SK-N-SH (cell line): ENCODE measurements around the gene SLC16A12. TPM values are rescaled to one million over a fixed set of nuclear protein-coding genes. Genes with fewer than 3 reads are reported as not detected.
A peak's percentile ranks its signal among the peaks of the same experiment; 100 is the strongest.

ENCODE experiments used
- CTCF ChIA-PET: fragments of 300-600, 350-600 bp; formaldehyde crosslinking; extraction: SDS; loops from one replicate; lab custom pipeline; 2021; lab: Yijun Ruan, JAX
- POLR2A ChIA-PET: fragments of 350-600 bp; sonication (Branson Sonifier 250); formaldehyde crosslinking; extraction: SDS; loops from one replicate; lab custom pipeline; 2020; ENCODE audit warnings: antibody characterized with exemption, inconsistent platforms; lab: Yijun Ruan, JAX
- DNase-seq: peaks from one replicate; pipeline ENCODE4 v3.0.0; 2012
- H2AFZ ChIP-seq: fragments of 200-600 bp; sonication (generic); 2 replicates; pipeline ENCODE4 v1.8.1; 2016; ENCODE audit warnings: antibody characterized with exemption, mild to moderate bottlenecking, low read depth
- H3F3A ChIP-seq: fragments of 200-600 bp; sonication (generic); replicated peaks from 2 replicates; pipeline ENCODE3; 2016; ENCODE audit warnings: antibody characterized with exemption, mild to moderate bottlenecking; ENCODE audit not compliant: insufficient read depth
- H3K27ac ChIP-seq, 2 experiments: fragments of 200-500 bp in 1 of 2; fragments of 200-600 bp in 1 of 2; sonication (Bioruptor generic) in 1 of 2; sonication (generic), shearing (Covaris generic) in 1 of 2; 2 replicates each; pipeline versions ENCODE4 v1.5.1 to v1.6.1; 2014 to 2016; ENCODE audit warnings: low read depth in 2 of 2, inconsistent platforms in 1 of 2, low read length in 1 of 2, mild to moderate bottlenecking in 1 of 2, mixed read lengths in 1 of 2
- H3K27me3 ChIP-seq: fragments of 200-600 bp; sonication (generic), shearing (Covaris generic); 2 replicates; pipeline ENCODE4 v1.6.1; 2016; ENCODE audit warnings: mixed run types; ENCODE audit not compliant: insufficient read depth
- H3K36me3 ChIP-seq, 2 experiments: fragments of 200-500 bp in 1 of 2; fragments of 200-600 bp in 1 of 2; sonication (Bioruptor generic) in 1 of 2; sonication (generic) in 1 of 2; replicated peaks in 1 of 2; 2 replicates each; pipeline versions ENCODE3 to v1.5.1; 2014 to 2016; ENCODE audit warnings: low read length in 1 of 2, mild to moderate bottlenecking in 1 of 2; ENCODE audit not compliant: insufficient read depth in 2 of 2, control insufficient read depth in 1 of 2
- H3K4me1 ChIP-seq, 2 experiments: fragments of 200-500 bp in 1 of 2; fragments of 200-600 bp in 1 of 2; sonication (Bioruptor generic) in 1 of 2; sonication (generic), shearing (Covaris generic) in 1 of 2; 2 replicates each; pipeline versions ENCODE4 v1.5.1 to v1.6.1; 2014 to 2016; ENCODE audit warnings: low read depth in 1 of 2, low read length in 1 of 2, mixed run types in 1 of 2; ENCODE audit not compliant: insufficient read depth in 2 of 2, control insufficient read depth in 1 of 2
- H3K4me2 ChIP-seq: fragments of 200-600 bp; sonication (generic), shearing (Covaris generic); 2 replicates; pipeline ENCODE4 v1.6.1; 2017; ENCODE audit warnings: mixed run types
- H3K4me3 ChIP-seq, 2 experiments: fragments of 200-500 bp in 1 of 2; fragments of 200-600 bp in 1 of 2; sonication (Bioruptor generic) in 1 of 2; sonication (generic), shearing (Covaris generic) in 1 of 2; 2 replicates each; pipeline versions ENCODE4 v1.5.1 to v1.8.1; 2014 to 2016; ENCODE audit warnings: low read depth in 2 of 2, inconsistent platforms in 1 of 2, low read length in 1 of 2, mild to moderate bottlenecking in 1 of 2, mixed read lengths in 1 of 2, moderate library complexity in 1 of 2
- H3K79me2 ChIP-seq: fragments of 200-600 bp; sonication (generic); 2 replicates; pipeline ENCODE4 v1.8.1; 2017; ENCODE audit warnings: mild to moderate bottlenecking; ENCODE audit not compliant: insufficient read depth
- H3K9ac ChIP-seq: fragments of 200-600 bp; sonication (generic); 2 replicates; pipeline ENCODE4 v1.6.1; 2017; ENCODE audit warnings: mixed run types
- H3K9me2 ChIP-seq: fragments of 200-600 bp; sonication (generic); 2 replicates; pipeline ENCODE4 v1.6.1; 2017; ENCODE audit warnings: mixed run types
- H3K9me3 ChIP-seq: fragments of 200-600 bp; sonication (generic); 2 replicates; pipeline ENCODE4 v1.6.1; 2017; ENCODE audit warnings: mixed run types, mild to moderate bottlenecking, moderate library complexity
- H4K20me1 ChIP-seq: fragments of 200-600 bp; sonication (generic); 2 replicates; pipeline ENCODE4 v1.6.1; 2017; ENCODE audit warnings: mild to moderate bottlenecking, mixed run types; ENCODE audit not compliant: insufficient read depth
- CHD2 ChIP-seq: fragments of 150-350 bp; IDR thresholded peaks from 2 replicates; pipeline ENCODE4 v1.6.1; 2018; ENCODE audit warnings: low read length; ENCODE audit not compliant: partially characterized antibody
- ELF1 ChIP-seq: IDR thresholded peaks from 2 replicates; pipeline ENCODE4 v1.4.0; 2012
- EP300 ChIP-seq, 2 experiments: IDR thresholded peaks; 2 replicates each; pipeline versions ENCODE4 v1.4.0 to v1.6.1; 2012; ENCODE audit warnings: borderline replicate concordance in 1 of 2, low read depth in 1 of 2, low read length in 1 of 2
- EZH2phosphoT487 ChIP-seq: fragments of 200-600 bp; sonication (generic); IDR thresholded peaks from 2 replicates; pipeline ENCODE4 v1.6.1; 2017; ENCODE audit warnings: low read depth, mixed run types, mild to moderate bottlenecking, antibody characterized with exemption, moderate library complexity, borderline replicate concordance
- FOSL2 ChIP-seq: IDR thresholded peaks from 2 replicates; pipeline ENCODE4 v1.4.0; 2012; ENCODE audit warnings: low read depth, mild to moderate bottlenecking, moderate library complexity, borderline replicate concordance
- FOXJ3 ChIP-seq: sonication (generic); formaldehyde crosslinking; IDR thresholded peaks from 2 replicates; pipeline ENCODE4 v1.5.1; 2020; ENCODE audit warnings: mild to moderate bottlenecking, missing genetic modification reagents
- GABPA ChIP-seq: IDR thresholded peaks from 2 replicates; pipeline ENCODE4 v1.4.0; 2012; ENCODE audit warnings: low read depth, mild to moderate bottlenecking
- GATA2 ChIP-seq: sonication (generic); formaldehyde crosslinking; IDR thresholded peaks from 2 replicates; pipeline ENCODE4 v1.5.0; 2020; ENCODE audit warnings: mild to moderate bottlenecking, missing genetic modification reagents
- IRF3 ChIP-seq: fragments of 150-350 bp; IDR thresholded peaks from 2 replicates; pipeline ENCODE4 v1.6.1; 2016; ENCODE audit warnings: mild to moderate bottlenecking, low read depth, low read length
- JUND ChIP-seq: IDR thresholded peaks from 2 replicates; pipeline ENCODE4 v1.4.0; 2012
- MAX ChIP-seq: IDR thresholded peaks from 2 replicates; pipeline ENCODE4 v1.4.0; 2012; ENCODE audit warnings: low read depth
- NFIC ChIP-seq: IDR thresholded peaks from 2 replicates; pipeline ENCODE4 v1.4.0; 2012; ENCODE audit warnings: borderline replicate concordance
- NRF1 ChIP-seq: IDR thresholded peaks from 2 replicates; pipeline ENCODE4 v1.6.1; 2012; ENCODE audit warnings: low read depth, mild to moderate bottlenecking, low read length
- PBX3 ChIP-seq: IDR thresholded peaks from 2 replicates; pipeline ENCODE4; 2012
- RCOR1 ChIP-seq: fragments of 150-350 bp; IDR thresholded peaks from 2 replicates; pipeline ENCODE4 v1.6.1; 2017; ENCODE audit warnings: antibody characterized with exemption, low read length
- RXRA ChIP-seq: IDR thresholded peaks from 2 replicates; pipeline ENCODE4 v1.4.0; 2012; ENCODE audit warnings: low read depth, mild to moderate bottlenecking, borderline replicate concordance
- SIN3A ChIP-seq: IDR thresholded peaks from 2 replicates; pipeline ENCODE4 v1.6.1; 2012; ENCODE audit warnings: low read depth, mild to moderate bottlenecking, low read length, moderate library complexity, borderline replicate concordance
- SMC3 ChIP-seq: IDR thresholded peaks from 2 replicates; pipeline ENCODE4 v1.6.1; 2012; ENCODE audit warnings: low read depth, low read length, improper control_type of control experiment
- TAF1 ChIP-seq: IDR thresholded peaks from 2 replicates; pipeline ENCODE4 v1.6.1; 2012; ENCODE audit warnings: low read depth, mild to moderate bottlenecking, low read length, moderate library complexity, borderline replicate concordance
- TCF12 ChIP-seq: IDR thresholded peaks from 2 replicates; pipeline ENCODE4 v1.4.0; 2012
- WGBS: methylation state at CpG from one replicate; pipeline ENCODE4 v1.1.6; 2017; ENCODE audit warnings: low lambda C conversion rate; 5-methylcytosine and 5-hydroxymethylcytosine counted together
- polyA plus RNA-seq, 3 experiments: library from polyadenylated mRNA; depleted of rRNA; stranded (reverse); fragments of >200 nt; gene quantifications; 2 replicates each; pipeline ENCODE4 v1.2.3, GENCODE V29; 2012

SLC16A12 gene
- polyA plus RNA-seq, 1 of the 3 experiments (the other 2 are of a cell fraction) = 0.13 TPM

GRCh38 chr10:89392974-89393373 lies 142.4 kb downstream of the SLC16A12 start:
- no peaks in the 10 kb centered on the region for H3K9me3 ChIP-seq
- no peaks in the 10 kb centered on the region for H3K27me3 ChIP-seq
- no peak for DNase-seq
- CTCF ChIA-PET = interaction anchor here (1.1 to 1.9 kb wide), 2 partner anchors 24 to 134 kb away, joined by 3 to 5 read pairs; no protein-coding TSS in a partner anchor
- 0 out of 2 replicates have a peak, but pooled peaks cover 3% of the 10 kb centered on the region for H3K9me2 ChIP-seq
- peaks cover 23% of the 10 kb centered on the region for H3F3A ChIP-seq
- H2AFZ ChIP-seq = peak overlapping the region; percentile 94
- H3K79me2 ChIP-seq = no peaks in the 10 kb centered on the region
- H3K4me2 ChIP-seq = peak overlapping the region; percentile 78
- TF ChIP-seq CHD2 (no peak), RCOR1 (no peak), TCF12 (peak; percentile 82), SIN3A (no peak), JUND (no peak), PBX3 (peak; percentile 79)
- TF ChIP-seq, all 33 proteins: peak for 2
- H3K36me3 ChIP-seq = no peaks in the 10 kb centered on the region
- H3K4me3 ChIP-seq = peak overlapping the region; percentile 64 to 65
- H3K27ac ChIP-seq = peak overlapping the region; percentile 78 to 91
- no peaks in the 10 kb centered on the region for H4K20me1 ChIP-seq
- WGBS = 72% methylated on average over 2 of the region's 2 CpGs
- H3K4me1 ChIP-seq = peaks cover 2 to 13% of the 10 kb centered on the region in 2 experiments; a peak in 2 of 4 replicates
- peak overlapping the region; percentile 62; the same call in 1 of the 2 replicates for H3K9ac ChIP-seq
- POLR2A ChIA-PET = no interaction called here

DNA sequence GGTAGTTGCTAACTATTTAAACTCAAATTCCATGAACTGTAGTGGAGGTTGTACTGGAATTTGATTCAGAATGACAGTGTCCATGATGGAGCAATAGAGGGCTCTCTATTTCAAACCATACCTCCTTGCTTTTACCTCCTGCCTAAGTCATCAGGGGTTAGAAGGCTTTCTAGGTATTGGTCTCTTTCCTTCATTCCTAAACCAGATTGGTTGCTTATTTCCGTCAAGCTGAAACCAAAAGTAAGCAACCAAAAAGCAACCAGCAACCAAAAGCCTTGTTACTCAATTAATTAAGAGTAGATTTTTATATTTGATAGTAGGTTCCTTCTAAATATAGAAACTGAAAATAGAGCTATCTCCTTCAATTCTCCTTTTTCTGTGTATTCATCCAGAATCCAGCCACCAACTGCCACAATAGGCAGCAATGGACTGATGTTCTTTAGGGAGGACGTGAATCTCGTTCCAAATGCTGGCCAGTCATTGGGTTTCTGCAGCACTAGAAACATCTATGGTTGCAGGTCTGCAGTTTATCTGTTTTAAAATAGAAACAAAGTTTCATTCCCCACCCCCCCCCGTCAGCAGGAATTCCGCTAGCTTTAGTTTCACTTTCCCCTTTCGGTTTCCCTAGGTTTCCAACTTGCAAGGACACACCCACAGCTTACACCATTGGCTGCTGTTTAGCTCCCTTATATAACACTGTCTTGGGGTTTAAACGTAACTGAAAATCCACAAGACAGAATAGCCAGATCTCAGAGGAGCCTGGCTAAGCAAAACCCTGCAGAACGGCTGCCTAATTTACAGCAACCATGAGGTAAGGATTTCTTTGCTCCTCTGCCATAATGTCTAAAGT lies 143.3 kb downstream of the SLC16A12 start, which contains the start of gene IFIT1:
Gene IFIT1 (plus strand): TSS at position 717 of the 850 bp plus-strand sequence. CDS start 90 bp downstream, at position 807.
- whole genome bisulfite sequencing = 9% methylated on average over 8 of the region's 8 CpGs
- H3K9me2 ChIP-seq = 0 out of 2 replicates have a peak, but pooled peaks cover 3% of the 10 kb centered on the region
- H4K20me1 ChIP-seq = no peaks in the 10 kb centered on the region
- peaks cover 2 to 13% of the 10 kb centered on the region in 2 experiments; a peak in 2 of 4 replicates for H3K4me1 ChIP-seq
- H3F3A ChIP-seq = peaks cover 23% of the 10 kb centered on the region
- H3K36me3 ChIP-seq = no peaks in the 10 kb centered on the region
- peak within 1 kb of the TSS; percentile 64 to 65 for H3K4me3 ChIP-seq
- CTCF ChIA-PET = interaction anchor here (1.1 to 1.9 kb wide), 2 partner anchors 23 to 133 kb away, joined by 3 to 5 read pairs; no protein-coding TSS in a partner anchor
- DNase-seq = peak; percentile 55
- no peaks in the 10 kb centered on the region for H3K9me3 ChIP-seq
- H3K27me3 ChIP-seq = no peaks in the 10 kb centered on the region
- peak within 1 kb of the TSS; percentile 62; the same call in 1 of the 2 replicates for H3K9ac ChIP-seq
- H3K4me2 ChIP-seq = peak within 1 kb of the TSS; percentile 78
- H3K27ac ChIP-seq = peak within 1 kb of the TSS; percentile 78 to 91
- H2AFZ ChIP-seq = peak within 1 kb of the TSS; percentile 94
- POLR2A ChIA-PET = no interaction called here
- H3K79me2 ChIP-seq = no peaks in the 10 kb centered on the region
- TF ChIP-seq GATA2 (CRISPR knock-in tag) = no peak
- TF ChIP-seq FOSL2 = no peak
- no peak for TF ChIP-seq PBX3
- no peak for TF ChIP-seq RXRA
- TF ChIP-seq EP300 (IDR thresholded peaks at IDR 0.05; ENCODE audit: borderline replicate concordance in 1 of 2, low read depth in 1 of 2, low read length in 1 of 2) = no peak
- no peak for TF ChIP-seq IRF3
- TF ChIP-seq JUND = no peak
- no peak for TF ChIP-seq ELF1
- no peak for TF ChIP-seq SMC3
- TF ChIP-seq MAX = no peak
- TF ChIP-seq NFIC = no peak
- no peak for TF ChIP-seq RCOR1
- no peak for TF ChIP-seq TAF1
- no peak for TF ChIP-seq FOXJ3 (CRISPR knock-in tag)
- no peak for TF ChIP-seq NRF1
- TF ChIP-seq CHD2 = peak; percentile 41
- no peak for TF ChIP-seq EZH2phosphoT487
- no peak for TF ChIP-seq GABPA
